ENCODE results near the gene GOLGA5.
"Not testable (repeated sequence)": the region's sequence is repeated elsewhere in the genome, so short reads cannot be mapped to it uniquely, and the experiment has no call there.

The GOLGA5 gene

DNA sequence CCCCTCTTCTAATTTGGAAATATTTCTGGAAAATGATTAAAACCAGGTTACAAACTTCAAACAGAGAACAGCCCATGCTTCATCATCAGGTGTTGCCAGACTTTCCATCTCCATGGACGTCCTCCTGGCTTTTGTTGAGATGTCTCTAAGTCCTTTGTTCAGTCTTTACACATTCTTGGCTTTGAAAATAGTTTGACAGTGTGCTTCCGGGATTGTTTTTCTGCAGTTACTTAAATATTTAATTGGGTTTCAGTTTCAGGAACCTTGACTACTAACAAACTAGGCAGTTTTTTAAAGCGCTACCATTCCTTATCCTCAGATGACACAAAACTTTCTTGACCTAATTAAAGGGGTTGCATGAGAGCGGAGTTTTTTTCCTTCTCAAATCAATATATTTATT is 47.8 kb downstream of the GOLGA5 start:
- no peak for DNase-seq

DNA sequence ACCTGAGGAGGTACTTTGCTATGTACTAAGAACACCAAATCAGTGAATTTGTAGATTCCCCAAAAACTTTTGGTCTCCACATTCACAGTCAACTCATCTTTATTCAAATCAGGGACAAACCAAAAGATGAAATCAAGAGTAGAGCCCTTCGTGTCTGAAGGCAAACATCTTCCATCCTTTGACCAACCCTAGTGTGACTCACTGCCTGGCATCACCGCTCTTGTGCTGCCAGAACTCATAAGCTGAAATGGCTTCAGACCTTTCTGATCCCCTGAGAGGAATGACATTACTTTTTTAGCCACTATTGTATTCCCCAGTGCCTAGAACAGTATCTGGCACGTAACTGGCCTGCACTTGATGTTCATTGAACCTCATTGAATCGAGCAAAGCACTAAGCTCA is 50.1 kb downstream of the GOLGA5 start:
- DNase-seq: no peak

DNA sequence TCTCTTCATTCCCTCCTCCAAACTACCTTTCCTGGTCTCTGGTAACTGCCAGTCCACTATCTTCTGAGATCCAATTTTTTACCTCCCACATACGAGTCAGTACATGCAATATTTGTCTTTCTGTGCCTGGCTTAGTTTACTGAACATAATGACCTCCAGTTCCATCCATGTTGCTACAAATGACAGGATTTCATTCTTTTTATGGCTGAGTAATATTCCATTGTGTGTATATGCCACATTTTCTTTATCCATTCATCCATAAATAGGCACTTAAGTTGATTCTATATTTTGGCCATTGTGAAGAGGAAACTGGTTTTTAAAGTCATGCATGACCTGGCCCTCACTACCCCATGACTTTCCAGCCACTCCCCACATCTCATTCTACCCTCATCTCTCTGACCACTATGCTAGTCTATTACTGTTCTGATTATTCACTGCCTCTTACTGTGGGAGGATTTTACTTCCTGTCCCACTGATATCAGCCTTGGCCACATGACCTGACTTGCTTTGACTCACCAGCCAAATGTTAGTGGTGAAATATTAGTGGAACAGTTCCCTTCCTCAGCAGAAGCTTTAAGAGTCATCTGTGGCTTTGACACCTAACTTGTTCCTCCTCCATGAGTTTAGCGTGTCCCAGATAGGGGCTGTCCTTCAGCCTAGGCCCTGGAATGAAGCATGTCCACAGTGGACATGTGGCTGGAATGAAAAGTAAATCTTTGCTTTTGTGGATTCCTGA is 52.2 kb downstream of the GOLGA5 start:
- DNase-seq: no peak

DNA sequence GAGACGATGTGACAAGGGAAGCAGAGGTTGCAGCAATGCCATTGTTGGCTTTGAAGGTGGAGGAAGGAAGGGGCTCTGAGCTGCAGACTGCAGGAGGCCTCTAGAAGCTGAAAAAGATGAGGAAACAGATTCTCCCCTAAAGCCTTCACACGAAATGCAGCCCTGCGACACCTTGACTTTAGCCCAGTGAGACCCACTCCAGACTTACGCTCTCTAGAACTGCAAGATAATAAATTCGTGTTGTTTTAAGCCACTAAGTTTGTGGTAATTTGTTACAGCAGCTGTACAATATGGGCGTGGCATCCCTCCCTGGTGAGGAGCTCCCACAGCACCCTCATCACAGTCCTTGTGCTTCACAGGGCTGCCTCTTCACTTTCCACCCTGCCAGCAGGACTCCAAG is 53.2 kb downstream of the GOLGA5 start:
- no peak for DNase-seq

DNA sequence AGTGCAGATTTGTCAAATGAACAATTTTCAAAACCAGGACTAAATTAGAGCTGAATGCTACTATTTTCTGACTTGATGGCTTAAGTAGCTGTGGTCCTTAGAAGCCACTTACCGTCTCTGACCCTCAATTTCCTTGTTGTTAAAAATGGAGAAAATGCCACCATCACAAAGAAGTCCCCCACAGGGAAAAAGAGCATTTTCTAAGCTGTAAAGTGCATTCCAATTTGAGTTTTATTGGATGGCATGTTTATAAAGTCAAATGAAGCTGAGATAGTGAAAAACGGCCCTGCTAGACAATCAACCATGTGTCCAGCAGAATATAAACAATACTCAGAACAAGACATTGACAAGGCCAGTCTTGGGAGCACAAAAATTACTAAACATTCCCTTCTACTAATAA is 53.6 kb downstream of the GOLGA5 start:
- DNase-seq: no peak

DNA sequence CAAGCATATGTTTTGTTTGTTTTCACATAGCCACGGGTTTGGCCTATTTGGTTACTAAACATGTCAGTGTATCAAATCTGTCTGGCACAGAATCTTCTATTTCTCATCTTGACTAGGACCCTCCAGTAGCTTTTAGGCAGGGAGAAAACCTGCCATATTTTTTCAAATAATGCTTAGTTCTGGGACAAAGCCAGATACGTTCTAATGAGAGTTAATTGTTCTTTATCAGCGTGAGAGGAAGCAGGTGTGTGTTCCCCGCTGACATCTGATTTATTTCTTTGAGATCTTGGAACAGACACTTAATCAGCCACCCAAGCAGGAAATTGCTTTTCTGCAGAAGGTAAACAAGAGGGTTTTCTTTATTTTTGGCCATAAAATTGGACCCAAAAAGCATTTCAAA is 54.8 kb downstream of the GOLGA5 start:
- no peak for DNase-seq

DNA sequence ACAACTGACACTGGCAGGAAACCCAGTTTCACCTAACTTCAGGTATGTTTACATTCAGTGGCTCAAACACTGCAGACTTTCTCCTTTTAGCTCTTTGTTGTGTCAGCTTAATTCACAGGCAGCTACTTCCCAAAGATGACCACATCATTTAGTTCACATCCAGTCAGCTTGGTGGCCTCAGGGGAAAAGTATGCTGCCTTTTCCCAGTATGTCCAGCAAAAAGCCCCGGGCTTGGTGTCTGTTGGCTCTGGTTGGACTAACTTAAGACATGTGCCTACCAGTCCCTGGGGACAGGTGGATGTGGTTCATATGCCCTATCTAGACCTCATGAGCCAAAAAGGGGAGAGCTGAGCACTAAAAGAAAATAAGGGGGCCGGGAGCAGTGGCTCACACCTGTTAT is 56.4 kb downstream of the GOLGA5 start:
- no peak for DNase-seq

DNA sequence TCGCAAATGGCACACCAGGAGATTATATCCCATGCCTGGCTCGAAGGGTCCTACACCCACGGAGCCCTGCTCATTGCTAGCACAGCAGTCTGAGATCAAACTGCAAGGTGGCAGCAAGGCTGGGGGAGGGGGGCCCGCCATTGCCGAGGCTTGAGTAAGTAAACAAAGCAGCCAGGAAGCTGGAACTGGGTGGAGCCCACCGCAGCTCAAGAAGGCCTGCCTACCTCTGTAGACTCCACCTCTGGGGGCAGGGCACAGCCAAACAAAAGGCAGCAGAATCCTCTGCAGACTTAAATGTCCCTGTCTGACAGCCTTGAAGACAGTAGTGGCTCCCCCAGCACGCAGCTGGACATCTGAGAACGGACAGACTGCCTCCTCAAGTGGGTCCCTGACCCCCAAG is 59.0 kb downstream of the GOLGA5 start:
- not testable (repeated sequence) for DNase-seq

DNA sequence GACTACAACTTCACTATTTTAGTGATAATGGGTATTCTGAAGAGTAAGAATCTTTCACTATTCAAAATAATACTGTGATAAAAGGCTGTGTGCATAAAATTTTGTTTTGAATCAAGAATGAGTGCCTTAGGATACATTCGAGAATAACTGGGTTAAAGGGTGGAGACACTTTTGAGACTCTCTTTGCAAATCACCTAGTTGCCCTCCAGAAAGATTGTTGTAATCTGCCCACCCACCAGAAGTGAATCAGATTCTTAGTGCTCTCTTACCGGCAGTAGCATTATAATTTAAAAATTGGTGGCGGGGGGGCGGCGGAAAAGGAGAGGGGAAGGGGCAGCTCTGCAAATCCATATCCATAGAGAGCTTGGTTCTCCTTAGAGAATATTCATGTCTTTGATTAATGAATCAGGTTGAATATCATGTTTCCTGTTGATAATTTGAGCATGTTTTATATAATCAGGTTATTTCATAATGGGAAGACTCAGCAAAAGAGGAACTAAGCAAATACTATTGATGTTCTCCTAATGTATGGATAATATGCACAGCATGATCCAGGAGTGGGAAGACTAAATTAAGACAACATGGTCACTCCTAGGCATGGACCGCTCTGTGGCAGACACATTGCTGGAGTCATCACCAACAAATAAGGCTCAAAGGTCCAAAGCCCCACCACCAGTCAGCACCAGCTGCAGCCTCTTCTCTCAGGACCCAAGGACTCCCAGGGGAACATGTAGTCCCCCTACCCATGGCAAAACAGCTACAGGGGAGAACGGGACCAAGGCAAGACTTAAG is 66.1 kb downstream of the GOLGA5 start:
- no peak for DNase-seq

DNA sequence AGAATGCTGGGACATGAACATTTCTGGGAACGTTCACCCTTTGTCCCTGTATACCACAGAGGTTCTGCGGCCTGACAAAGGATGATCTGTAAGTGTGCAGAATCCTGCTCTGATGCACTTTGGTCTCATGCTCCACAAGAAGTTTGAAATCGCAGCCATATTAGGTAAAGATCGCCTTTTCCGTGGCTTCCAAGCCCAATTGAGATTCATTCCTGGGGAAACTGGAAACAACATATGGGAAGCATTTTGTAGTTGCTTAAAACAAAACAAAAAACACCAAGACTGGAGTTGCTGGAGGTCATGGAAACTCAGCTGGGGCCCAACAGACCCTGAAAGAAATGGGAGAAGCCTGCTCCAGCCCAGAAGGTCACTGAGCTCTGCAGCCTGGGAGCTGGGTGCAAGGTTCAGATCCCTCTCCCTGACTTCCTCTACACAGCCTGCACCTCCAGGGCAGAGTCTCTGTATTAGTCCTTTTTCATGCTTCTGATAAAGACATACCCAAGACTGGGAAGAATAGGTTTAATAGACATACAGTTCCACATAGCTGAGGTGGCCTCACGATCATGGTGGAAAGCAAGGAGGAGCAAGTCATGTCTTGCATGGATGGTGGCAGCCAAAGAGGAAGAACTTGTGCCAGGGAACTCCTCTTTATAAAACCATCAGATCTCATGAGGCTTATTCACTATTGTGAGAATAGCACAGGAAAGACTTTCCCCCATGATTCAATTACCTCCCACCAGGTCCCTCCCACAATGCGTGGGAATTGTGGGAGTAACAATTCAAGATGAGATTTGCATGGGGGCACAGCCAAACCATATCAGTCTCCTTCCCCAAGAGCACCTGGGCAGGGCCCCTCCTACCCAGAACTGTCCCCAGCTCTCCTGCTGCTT is 68.0 kb downstream of the GOLGA5 start:
- no peak for DNase-seq

DNA sequence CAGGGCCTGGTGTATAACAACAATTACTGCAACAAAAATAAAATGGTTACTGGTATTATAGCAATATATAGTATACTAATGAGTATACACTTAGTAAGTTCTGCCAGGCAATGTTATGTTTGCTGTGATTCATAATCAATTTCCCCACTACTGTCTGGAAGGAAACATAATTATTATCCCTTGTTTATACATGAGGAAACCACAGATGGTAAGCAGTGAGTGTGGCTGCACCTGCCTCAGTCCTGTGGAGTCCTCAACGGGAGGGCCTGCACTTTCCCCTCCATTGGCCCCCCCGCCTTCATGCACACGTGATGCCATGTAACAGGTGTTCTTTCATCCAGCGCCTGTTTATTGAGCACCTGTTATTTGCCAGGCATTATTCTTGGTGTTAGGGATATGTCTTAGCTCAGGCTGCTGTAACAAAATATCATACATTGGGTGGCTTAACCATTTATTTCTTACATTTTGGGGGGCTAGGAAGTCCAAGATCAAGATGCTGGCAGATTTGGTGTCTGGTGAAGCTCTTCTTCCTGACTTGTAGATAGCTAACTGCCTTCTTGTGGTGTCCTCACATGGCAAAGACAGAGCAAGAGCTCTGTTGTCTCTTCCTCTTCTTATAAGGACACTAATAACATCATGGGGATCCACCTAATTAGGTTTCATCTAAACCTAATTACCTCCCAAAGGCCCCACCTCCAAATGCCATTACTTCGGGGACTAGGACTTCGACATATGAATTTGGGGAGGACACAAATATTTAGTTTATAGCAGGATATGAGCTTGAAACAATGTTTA is 69.4 kb downstream of the GOLGA5 start:
- no peak for DNase-seq

DNA sequence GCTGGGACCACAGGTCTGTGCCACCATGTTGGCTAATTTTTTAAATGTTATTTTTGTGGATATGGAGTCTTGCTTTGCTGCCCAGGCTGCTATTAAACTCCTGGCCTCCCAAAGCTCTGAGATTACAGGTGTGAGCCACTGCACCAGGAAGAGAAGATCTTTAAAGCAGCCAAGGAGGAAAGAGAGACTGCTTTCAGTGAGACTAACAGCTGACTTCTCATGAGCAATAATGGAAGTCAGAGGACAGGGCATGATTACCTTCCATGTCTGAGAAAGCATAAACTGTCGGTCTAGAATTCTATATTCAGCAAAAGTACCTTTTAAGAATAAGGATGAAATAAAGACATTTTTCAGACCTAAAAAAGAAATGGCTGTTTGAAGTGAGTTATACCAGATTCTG is 71.6 kb downstream of the GOLGA5 start:
- DNase-seq: no peak

DNA sequence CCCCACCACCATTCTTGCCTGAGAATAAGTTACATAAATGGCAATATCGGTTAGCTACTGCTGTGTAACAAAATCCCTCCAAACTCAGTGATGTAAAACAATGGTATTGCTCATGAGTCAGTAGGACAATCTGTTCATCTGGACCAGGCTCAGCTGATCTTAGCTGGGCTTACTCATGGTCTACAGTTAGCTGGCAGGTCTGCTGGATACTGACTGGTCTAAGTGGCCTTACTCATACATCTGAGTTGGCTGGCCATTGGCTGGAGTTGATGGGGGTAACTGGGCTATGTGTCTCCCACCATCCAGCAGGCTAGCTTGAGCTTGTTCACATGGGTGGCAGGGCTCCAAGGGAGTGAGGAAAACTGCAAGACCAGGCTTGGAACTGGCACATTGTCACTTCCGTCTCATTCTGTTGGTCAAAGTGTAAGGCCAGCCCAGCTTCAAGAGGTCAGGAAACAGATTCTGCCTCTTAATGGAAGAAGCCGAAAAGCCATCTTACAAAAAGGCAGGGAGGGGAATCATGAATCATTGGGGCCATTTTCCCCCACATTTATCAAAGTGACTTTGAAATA is 72.2 kb downstream of the GOLGA5 start:
- DNase-seq: no peak

DNA sequence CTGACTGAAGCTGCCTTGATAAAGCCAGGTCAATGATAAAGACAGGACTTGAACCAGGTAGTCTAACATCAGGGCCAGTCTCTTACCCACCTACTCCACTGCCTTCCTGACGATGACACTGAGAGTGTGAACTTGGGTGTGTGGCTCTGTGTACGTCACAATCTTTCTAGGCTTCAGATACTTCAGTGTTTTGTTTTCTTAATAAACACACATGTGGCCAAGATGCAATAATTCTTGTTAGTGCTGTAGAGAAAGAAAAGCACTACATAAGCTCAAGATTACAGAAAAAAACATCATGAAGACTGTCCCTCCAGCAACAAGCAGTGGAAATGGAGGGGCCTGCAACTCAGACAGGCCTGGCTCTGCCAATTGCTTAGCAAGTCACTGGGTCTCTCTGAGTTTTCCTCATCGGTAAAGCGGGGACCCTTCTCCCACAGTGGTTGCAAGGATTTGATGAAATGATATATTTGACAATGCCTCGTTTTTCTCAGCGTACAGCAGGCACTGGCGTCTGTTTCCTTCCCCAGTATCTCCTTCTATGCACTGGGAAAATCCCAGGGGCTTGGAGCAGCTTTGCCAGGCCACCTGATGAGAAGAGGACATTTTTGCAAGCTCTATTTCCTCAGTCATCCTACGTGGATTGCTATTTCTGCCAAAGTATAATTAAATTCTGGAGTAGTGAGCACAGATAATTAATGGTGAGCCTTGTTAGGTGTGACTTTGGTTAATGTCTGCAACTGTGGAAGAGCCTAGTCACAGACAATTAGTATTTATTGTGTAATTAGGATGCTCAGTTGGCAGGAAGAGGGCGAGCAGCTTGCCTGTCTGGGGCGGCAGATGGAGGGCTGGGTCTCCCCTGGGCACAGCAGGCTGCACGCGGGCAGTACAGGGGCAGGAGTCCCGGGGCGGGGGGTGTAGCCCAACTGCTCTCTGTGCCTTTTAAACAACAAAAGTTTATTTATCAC is 73.1 kb downstream of the GOLGA5 start:
- DNase-seq: peak; percentile 26

DNA sequence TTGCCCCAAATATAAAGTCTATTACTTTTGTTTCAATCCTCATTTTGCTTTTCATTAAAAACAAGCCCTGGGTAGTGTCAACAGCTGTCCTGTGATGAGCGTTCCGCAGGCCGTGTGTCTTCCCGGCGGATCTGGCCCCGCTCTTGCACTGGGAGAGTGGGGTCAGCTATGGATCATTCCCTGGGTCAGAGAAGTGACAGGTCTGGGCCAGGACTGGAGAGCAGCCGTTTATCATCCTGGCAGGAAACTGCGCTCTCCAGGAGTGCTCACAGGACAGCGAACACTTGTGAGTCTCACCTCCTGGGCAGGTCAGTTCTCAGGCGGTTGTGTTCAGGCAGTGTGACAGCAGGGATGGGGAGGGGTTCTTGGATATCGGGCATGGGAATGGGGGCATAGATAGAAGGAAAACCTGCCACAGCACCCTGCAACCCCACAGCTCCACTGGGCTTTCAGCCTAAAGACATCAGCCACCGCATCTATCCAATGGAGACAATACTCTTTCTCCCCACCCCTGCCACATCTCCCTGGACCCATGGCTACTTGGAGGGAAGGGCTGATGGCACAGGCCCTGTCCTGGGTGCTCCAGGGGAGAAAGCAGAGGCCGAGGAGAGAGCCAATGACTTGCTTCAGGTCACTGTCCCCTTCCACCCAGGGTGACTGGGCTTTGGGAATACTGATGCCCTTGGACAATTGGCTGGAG is 81.0 kb downstream of the GOLGA5 start:
- no peak for DNase-seq

DNA sequence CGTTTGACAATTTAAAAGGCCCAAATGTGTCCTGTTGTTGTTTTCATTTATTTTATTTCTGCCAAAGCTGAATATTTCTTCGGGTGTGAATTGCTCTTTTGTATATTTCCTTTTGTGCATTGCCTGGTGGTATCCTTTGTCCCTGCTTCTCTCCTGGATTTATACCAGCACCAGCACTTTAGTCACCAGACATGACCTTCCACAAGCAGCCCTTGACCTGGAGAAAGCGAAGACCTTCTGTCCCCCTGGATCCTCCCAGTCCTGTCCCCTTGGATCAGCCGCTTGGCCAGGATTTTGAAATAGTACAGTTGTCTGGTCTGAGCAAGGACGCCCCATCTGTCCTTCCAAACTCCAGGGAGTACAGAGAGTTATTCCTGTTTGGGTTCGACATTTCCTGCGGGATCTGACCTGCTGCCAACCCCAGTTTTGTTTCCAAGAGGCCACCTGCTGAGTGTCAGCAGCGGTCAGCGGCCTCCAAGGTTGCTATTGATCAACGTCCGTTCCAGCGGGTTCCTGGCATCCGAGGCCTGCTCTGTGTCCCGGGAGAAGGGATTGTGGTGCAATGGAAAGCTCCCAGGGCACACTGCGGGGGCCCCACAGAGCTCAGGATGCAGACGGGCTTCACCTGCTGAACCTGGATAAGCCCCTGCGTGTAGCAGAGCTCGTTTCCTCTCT is 83.8 kb downstream of the GOLGA5 start:
- peak; percentile 33 for DNase-seq

DNA sequence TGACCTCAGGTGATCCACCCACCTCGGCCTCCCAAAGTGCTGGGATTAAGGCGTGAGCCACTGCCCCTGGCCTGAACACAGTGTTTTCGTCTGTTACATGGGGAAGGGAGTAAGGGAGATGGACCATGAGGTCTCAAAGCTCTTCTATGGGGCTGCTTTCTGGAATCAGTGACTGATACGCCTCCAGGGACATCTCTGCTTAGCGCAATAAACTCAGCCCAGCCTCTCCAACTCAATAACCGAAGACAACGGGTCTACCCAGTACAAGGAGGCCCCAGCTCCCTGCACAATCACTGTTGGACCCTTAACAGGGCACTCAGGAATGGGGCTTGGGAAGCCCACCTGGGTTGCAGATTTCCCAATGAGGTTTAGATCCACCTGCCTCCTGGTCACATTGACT is 86.2 kb downstream of the GOLGA5 start:
- DNase-seq: no peak

DNA sequence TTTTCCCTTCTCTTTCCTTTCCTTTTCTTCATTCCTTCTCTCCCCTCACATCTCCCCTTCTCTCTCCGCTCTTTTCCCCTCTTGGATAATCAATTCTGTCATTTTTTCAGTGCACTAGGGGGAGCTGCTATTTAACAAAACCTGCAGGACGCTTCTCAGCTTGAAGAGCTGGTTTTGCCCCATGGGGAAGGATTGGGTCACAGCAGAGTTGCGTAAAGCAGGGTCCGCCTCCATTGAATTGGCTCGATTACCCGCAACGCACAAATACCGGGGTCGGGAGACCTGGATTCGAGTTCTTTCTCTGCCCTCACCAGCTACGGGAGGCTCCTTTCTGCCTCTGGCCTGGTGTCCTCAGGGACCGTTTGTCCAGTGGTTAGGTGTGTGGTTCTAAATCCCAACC is 86.7 kb downstream of the GOLGA5 start:
- peak; percentile 45 for DNase-seq

DNA sequence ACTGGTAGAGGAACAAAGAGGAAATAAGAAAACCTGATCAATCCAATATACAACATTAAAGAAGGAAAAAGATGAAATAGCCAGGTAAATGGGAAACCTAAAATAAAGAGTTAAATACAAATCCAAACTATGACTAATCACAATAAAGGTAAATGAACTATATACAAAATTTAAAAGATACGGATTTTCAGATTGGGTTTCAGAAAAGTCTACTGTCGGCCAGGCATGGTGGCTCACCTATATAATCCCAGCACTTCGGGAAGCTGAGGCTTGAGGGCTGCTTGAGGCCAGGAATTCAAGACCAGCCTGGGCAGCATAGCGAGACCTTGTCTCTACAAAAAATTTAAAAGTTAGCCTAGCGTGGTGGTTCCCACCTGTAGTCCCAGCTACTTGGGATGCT is 89.0 kb downstream of the GOLGA5 start:
- DNase-seq: no peak

DNA sequence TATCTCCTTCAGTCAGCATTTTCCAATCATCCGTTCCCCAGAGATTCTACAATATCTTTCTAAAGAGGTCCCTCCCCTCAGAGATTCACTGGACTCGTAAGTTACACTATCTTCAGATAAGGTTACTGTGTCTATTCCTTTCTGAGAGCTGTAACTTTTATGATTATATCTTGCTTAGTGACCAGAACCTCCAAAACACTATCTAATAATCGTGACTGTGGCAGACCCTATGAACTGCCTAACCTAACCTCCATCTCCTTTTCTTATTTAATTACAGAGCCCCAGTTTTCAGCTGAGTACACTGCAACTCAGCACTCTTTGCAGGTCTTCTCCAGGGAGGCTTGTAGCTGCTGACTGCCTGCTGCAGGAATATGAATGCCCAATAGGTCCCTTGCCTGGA is 90.3 kb downstream of the GOLGA5 start:
- DNase-seq: no peak

Data from retina (tissue), 1 donor.